Measurements from ENCODE around the gene HIPK2.

HIPK2 gene

GRCh38 chr7:139538881-139539635, 238.7 kb downstream of the HIPK2 start:
- DNase-seq (ENCODE audit: low spot score) = no peak

GRCh38 chr7:139536152-139536551, 241.6 kb downstream of the HIPK2 start:
- no peak for DNase-seq (ENCODE audit: low spot score)

GRCh38 chr7:139534966-139535651, 242.7 kb downstream of the HIPK2 start:
- no peak for DNase-seq (ENCODE audit: low spot score)

GRCh38 chr7:139534096-139534495, 243.7 kb downstream of the HIPK2 start:
- DNase-seq (ENCODE audit: low spot score) = no peak

GRCh38 chr7:139532636-139533155, 245.1 kb downstream of the HIPK2 start:
- DNase-seq (ENCODE audit: low spot score) = no peak

- no peak for DNase-seq (ENCODE audit: low spot score)
Measured at GRCh38 chr7:139531094-139531493, 246.7 kb downstream of the HIPK2 start.

- DNase-seq (ENCODE audit: low spot score) = no peak
Measured at GRCh38 chr7:139526578-139527544, 250.9 kb downstream of the HIPK2 start.

GRCh38 chr7:139525750-139526149, 252.0 kb downstream of the HIPK2 start:
- DNase-seq (ENCODE audit: low spot score) = no peak

GRCh38 chr7:139525239-139525638, 252.6 kb downstream of the HIPK2 start:
- no peak for DNase-seq (ENCODE audit: low spot score)

- no peak for DNase-seq (ENCODE audit: low spot score)
Measured at GRCh38 chr7:139523968-139524815, 253.6 kb downstream of the HIPK2 start.

- DNase-seq (ENCODE audit: low spot score) = no peak
Measured at GRCh38 chr7:139523199-139523941, 254.4 kb downstream of the HIPK2 start, which contains the start of gene CLEC2L. TSS of gene CLEC2L (plus strand) at chr7:139523685. CDS start at chr7:139523928, 243 bp downstream.

GRCh38 chr7:139522830-139523198, 255.0 kb downstream of the HIPK2 start:
- no peak for DNase-seq (ENCODE audit: low spot score)

- no peak for DNase-seq (ENCODE audit: low spot score)
Measured at GRCh38 chr7:139521439-139521838, 256.4 kb downstream of the HIPK2 start.

GRCh38 chr7:139515266-139515665, 262.5 kb downstream of the HIPK2 start:
- no peak for DNase-seq (ENCODE audit: low spot score)
